GM12865 (cell line): ENCODE data around the gene USP38.

ENCODE experiments used
- DNase-seq: peaks from one replicate; pipeline ENCODE4 v3.0.0; 2010; ENCODE audit warnings: low read depth
- H3K4me3 ChIP-seq: 2 replicates; pipeline ENCODE4 v1.5.1; 2011; ENCODE audit warnings: mild to moderate bottlenecking, low read depth, low read length, control low read depth
- TF ChIP-seq, protein P1 (sequence below): IDR thresholded peaks from 2 replicates; pipeline ENCODE4 v1.5.1; 2011; ENCODE audit warnings: low read length, control low read depth, low read depth, inconsistent platforms; ENCODE audit not compliant: insufficient read depth; ENCODE audit errors: missing control alignments

The USP38 gene

GRCh38 chr4:143247866-143248265 is 63.1 kb downstream of the USP38 start:
- DNase-seq = no peak
- H3K4me3 ChIP-seq = no peak overlapping the region
- TF ChIP-seq, protein P1, sequence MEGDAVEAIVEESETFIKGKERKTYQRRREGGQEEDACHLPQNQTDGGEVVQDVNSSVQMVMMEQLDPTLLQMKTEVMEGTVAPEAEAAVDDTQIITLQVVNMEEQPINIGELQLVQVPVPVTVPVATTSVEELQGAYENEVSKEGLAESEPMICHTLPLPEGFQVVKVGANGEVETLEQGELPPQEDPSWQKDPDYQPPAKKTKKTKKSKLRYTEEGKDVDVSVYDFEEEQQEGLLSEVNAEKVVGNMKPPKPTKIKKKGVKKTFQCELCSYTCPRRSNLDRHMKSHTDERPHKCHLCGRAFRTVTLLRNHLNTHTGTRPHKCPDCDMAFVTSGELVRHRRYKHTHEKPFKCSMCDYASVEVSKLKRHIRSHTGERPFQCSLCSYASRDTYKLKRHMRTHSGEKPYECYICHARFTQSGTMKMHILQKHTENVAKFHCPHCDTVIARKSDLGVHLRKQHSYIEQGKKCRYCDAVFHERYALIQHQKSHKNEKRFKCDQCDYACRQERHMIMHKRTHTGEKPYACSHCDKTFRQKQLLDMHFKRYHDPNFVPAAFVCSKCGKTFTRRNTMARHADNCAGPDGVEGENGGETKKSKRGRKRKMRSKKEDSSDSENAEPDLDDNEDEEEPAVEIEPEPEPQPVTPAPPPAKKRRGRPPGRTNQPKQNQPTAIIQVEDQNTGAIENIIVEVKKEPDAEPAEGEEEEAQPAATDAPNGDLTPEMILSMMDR = no peak

DNA sequence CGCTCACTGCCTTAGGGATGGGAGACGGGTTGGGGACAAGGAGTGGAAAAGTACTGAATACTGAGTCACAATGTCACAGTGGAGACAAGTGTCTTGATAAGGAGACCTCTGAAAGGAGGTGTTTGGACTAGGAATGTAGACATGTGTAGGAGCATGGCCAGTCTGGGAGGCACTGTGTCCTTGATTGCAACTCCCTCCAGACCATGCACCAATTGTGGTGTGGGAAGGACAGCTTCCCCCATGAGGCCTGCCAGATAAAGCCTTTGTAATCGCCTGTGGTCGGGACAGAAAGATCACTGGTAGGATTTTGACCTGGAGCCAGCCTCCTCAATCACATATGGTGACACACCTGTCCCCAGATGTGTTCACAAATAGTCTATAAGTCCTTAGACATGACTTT is 64.1 kb downstream of the USP38 start:
- TF ChIP-seq, protein P1 = no peak

GRCh38 chr4:143250617-143251016 is 65.9 kb downstream of the USP38 start:
- no peak for DNase-seq
- TF ChIP-seq, protein P1 = no peak
- no peak overlapping the region for H3K4me3 ChIP-seq

More for the DNA sequence above, 64.1 kb downstream of the USP38 start:
- no peak for DNase-seq
- H3K4me3 ChIP-seq = no peak overlapping the region

GRCh38 chr4:143251348-143251747 is 66.6 kb downstream of the USP38 start:
- no peak for DNase-seq
- TF ChIP-seq, protein P1 = no peak
- no peak overlapping the region for H3K4me3 ChIP-seq

DNA sequence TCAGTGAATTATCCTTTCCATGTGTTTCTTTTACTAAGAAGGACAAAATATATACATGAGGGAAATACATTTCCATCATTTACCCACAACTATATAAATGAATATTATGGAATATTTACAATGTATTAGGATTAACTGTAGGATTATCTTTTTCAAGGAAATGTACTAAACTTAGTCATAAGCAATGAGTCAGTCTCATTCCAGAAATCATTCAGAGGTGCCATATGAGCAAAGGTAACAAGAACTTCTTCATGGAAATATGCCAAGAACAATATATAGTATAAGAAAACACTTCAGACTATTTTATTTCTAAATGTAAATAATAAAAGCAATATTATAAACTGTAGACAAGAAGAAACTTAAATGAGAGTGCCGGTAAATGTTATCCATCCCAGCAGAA is 67.1 kb downstream of the USP38 start:
- DNase-seq = no peak
- H3K4me3 ChIP-seq = no peak overlapping the region
- TF ChIP-seq, protein P1 = no peak

DNA sequence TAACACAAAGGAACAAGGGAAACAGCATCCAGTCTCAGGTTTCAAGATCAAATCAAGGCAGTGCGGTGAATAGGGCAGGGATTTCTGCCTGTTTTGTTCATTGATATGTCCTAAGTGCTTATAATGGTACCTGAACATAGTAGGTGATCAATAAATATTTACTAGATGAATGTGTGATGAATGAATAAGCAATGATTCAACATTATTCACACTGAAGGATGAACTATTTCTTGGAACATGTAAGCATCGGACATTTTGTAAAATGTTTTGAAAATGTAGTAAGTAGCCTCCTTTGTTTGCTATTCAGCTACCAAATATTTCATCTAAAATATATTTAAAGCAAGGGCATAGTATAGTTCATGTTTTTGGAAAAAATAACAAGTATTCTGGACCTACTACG is 67.8 kb downstream of the USP38 start:
- no peak overlapping the region for H3K4me3 ChIP-seq
- no peak for DNase-seq
- TF ChIP-seq, protein P1 = no peak

- no peak overlapping the region for H3K4me3 ChIP-seq
- DNase-seq = no peak
- TF ChIP-seq, protein P1 = no peak
Measured at GRCh38 chr4:143253166-143253565, 68.4 kb downstream of the USP38 start.
